Right lung (tissue), 10 donors: ENCODE data around the gene CDY2B. TPM values are rescaled to one million over a fixed set of nuclear protein-coding genes. Genes with fewer than 3 reads are reported as not detected.
"Not testable (repeated sequence)": the region's sequence is repeated elsewhere in the genome, so short reads cannot be mapped to it uniquely, and the experiment has no call there.

Source experiments
- DNase-seq, 2 donors: peaks; one replicate each; pipeline ENCODE4 v3.0.0-alpha.2; 2013
- long read RNA-seq, 8 donors: transcript quantifications; one replicate each; lab custom pipeline, GENCODE V29; 2026
- polyA plus RNA-seq, 5 donors: library from polyadenylated mRNA; unstranded; fragments of 120-200 nt; gene quantifications; one replicate each; pipeline versions ENCODE4 v1.2.1 to v1.2.3, GENCODE V29; 2013; ENCODE audit warnings: inconsistent platforms in 1 of 5, low replicate concordance in 1 of 5; ENCODE audit not compliant: insufficient read length in 5 of 5, insufficient read depth in 1 of 5

Gene CDY2B, protein sequence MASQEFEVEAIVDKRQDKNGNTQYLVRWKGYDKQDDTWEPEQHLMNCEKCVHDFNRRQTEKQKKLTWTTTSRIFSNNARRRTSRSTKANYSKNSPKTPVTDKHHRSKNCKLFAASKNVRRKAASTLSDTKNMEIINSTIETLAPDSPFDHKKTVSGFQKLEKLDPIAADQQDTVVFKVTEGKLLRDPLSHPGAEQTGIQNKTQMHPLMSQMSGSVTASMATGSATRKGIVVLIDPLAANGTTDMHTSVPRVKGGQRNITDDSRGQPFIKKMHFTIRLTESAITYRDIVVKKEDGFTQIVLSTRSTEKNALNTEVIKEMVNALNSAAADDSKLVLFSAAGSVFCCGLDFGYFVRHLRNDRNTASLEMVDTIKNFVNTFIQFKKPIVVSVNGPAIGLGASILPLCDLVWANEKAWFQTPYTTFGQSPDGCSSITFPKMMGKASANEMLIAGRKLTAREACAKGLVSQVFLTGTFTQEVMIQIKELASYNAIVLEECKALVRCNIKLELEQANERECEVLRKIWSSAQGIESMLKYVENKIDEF
- not detected for polyA plus RNA-seq
- long read RNA-seq, donor 1, result 0 reads
- long read RNA-seq, donor 2, result 0 reads
- long read RNA-seq, donor 3, result 0 reads
- long read RNA-seq, donor 4, result 0 reads
- long read RNA-seq, donor 5, result 0 reads
- long read RNA-seq, donor 6, result 0 reads
- long read RNA-seq, donor 7, result 0 reads
- long read RNA-seq, donor 8, result 0 reads

GRCh38 chrY:17880120-17880519 is at the start of gene CDY2B:
Gene CDY2B, minus strand, starts transcription at chrY:17880220. Its CDS starts 328 bp downstream, at chrY:17879892.
- not testable (repeated sequence) for DNase-seq

DNA sequence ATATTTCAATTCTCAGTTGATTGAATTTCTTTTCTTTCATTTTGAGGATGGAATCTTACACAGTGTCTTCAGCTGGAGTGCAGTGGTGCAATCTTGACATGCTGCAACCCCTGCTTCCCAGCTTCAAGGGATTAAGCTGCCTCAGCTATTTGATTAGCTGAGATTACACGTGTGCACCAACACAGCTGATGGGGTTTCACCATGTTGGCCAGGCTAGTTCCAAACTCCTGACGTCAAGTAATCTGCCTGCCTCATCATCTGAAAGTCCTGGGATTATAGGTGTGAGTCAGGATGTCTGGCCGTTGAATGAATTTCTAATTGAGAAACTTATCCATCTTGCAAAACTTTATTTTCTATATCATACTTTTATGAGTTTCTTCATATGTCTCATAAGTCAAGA is 28.0 kb upstream of the CDY2B start:
- not testable (repeated sequence) for DNase-seq

DNA sequence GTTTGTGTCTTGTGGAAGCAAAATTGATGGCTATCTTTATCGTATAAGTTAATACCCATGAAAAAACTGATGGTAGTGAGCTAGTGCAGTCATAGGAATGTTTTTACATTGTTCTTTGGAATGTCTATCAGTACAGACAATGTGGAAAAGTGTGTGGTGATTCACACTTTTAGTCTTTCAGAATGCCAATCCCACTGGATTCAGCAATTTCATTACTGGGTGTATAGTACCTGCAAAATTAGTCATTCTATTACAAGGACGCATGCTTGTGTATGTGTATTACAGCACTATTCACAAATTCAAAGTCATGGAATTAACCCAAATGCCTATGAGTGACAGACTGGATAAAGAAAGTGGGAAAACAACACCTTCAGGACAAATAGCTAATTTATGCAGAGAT is 27.3 kb upstream of the CDY2B start:
- not testable (repeated sequence) for DNase-seq

DNA sequence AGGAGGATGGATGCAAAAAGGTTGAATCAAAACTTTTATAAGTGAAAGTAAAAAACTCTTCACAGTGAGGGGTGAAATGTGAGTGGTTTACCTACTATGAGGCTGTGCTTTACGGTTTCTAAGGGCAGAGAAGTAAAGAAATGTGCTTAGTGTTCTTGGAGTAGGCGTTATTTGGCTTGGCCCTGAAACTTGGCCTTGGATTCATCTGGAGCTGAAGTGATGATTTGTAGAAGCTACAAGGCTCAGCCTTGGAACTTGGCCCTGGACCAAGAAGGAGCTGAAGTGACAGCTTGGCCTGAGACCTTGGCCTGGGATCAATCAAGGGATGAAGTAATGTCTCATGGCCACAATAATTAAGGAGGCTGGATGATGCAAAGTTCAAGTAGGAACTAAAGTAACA is 1.7 kb upstream of the CDY2B start:
- DNase-seq, result not testable (repeated sequence)

DNA sequence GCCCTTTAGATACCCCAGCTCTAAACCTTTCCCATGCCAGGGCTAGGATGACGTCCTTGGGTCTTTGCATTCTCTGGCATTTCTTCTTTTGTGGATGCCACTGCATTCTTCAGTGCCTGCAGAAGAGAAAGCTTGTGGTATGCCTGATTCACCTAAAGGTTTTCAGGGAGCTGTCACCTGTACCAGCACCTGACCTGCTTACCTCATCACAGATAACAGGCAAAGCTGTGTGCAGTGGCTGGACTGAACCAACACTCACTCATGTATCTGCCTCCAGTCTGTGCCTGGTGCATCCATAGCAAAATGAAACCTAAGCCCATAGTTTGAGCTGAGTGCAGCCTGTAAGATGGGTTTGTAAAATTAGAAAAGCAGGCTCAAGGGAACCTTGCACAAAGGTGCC is 3.3 kb downstream of the CDY2B start:
- not testable (repeated sequence) for DNase-seq

- DNase-seq, result not testable (repeated sequence)
Measured at GRCh38 chrY:17875401-17875800, 4.6 kb downstream of the CDY2B start.

DNA sequence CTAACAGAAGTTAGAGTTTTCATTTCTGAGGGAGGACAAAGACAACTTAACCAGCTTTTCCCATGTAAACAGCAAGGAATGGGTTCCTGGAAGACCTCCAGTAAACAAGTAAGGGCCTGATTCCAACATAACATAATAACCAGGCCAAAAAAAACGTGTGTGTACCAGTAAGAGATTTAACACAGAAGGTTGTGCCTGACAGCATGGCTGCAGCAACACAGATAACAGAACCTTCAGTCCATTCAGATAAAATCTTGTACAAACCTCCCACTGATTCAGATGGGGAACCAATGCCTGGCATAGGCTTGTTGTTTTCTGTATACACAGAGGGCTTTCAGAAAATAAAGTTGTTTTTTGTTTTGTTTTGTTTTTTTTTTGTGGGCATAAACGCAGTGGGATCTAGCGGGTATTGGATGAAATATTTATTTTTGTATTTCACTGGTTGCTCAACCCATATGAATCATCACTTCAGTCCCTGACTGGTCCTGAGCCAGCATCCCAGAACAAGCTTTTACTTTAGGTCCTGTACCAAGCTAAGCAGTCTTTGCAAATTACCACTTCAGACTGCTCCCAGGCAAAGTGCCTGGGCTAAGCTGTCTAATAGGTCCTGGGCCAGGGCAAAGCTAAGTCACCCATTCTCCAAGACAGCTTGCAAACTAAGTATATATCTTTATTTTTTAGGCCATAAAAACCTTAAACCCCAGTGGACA is 8.7 kb downstream of the CDY2B start:
- not testable (repeated sequence) for DNase-seq

- not testable (repeated sequence) for DNase-seq
Measured at GRCh38 chrY:17870737-17871136, 9.3 kb downstream of the CDY2B start.

DNA sequence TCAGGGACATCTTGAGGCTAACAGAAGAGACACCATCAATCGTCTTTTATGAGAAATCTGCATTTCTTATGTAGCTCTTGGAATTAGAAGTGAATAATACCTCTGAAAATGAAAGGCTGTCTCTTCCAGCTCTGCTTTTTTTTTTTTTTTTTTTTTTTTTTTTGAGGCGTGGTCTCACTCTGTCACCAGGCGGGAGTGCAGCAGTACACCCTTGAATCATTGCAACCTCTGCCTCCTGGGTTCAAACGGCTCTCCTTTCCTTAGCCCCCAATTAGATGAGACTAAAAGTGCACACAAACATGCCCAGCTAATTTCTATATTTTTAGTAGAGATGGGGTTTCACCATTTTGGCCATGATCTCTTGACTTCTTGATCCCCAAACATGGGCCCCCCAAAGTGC is 12.2 kb downstream of the CDY2B start:
- DNase-seq, result not testable (repeated sequence)

DNA sequence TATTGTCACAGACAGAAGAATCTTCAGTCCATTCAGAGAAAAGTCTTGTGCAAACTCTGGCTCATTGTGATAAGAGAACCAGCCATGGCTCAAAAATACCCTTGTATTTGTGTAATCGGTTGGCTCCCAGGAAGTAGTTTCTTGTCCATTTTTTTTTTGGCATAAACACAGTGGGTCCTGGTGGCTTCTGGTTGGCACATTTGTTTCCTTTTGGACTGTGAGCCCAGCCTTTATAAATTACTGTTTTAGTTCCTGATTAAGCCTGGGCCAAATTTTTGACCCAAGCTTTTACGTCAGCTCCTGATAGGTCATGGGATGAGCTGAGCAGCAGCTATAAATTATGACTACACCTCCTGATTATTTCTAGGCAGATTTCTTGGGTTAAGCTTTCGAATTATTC is 19.4 kb downstream of the CDY2B start:
- not testable (repeated sequence) for DNase-seq

DNA sequence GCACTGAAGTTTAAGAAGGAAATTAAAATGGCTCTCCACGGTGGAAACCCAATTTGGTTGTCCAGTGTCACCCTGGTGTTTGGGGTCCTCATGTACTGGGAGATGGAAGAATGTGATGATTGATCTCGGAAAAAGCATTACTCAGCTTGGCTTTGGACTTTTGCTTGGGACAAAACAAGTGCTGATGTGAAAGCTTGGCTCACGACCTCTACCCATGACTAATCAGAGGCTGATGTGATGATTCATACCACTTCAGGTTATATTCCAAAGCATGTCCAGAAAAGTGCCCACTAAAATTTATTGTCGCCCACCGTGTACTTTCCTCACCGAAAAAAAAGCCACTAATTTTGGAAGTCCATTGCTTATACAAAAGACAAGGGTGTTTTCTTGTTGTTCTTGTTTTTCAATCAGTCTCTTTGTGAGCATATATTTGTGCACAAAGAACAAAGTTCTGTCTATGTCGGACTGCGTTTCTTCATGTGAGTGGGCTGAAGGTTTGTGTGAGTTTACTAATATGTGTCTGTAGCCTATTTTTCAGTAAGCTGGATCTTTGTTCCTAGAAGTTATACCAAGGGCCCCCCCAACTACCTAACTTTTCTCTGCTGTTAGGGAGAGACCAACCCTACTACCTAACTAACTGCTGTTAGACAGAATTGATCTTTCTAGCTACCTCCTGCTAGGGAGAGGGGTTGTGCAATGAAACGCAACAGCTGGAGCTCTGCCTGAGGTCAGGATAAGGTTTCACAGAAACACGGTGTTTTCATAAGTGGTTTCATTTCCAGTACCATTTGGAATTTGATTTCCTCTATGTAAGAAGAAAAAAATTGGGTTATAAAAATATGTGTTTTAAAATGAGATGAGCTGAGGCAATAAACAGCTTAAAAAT is 22.8 kb downstream of the CDY2B start:
- DNase-seq, result not testable (repeated sequence)

DNA sequence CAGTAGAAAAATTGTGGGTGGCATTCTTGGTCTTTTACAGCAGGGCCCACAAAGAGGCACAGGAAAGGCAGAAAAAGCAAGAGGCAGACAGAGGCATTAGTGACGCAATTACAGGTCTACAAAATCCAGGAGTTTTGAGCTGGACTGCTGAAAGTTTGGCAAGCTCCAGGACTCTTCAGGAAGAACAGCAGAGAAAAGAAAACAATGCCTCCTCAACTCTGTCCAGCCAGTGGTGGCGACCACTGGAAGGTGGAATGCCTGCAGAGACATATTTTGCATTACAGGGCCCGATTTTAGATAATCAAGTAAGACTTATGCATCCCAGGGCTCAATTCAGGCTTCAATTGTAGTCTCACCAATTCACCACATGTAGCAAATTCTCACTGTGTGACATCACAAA is 23.5 kb downstream of the CDY2B start:
- DNase-seq, result not testable (repeated sequence)

- DNase-seq, result not testable (repeated sequence)
Measured at GRCh38 chrY:17849131-17849530, 30.9 kb downstream of the CDY2B start.

GRCh38 chrY:17832149-17832548 is 47.9 kb downstream of the CDY2B start:
- DNase-seq, result not testable (repeated sequence)

Other genes starting within 250 kb of the CDY2B start
- not detected for gene CDY2A, start 145.6 kb upstream of the CDY2B start, polyA plus RNA-seq